CD4-positive, alpha-beta memory T cell (primary cell): ENCODE data around the gene COBL. TPM values are rescaled to one million over a fixed set of nuclear protein-coding genes. Genes with fewer than 3 reads are reported as not detected.

Experiments
- CTCF ChIA-PET: fragments of 350-600 bp; sonication (Branson Sonifier 250); formaldehyde crosslinking; loops from one replicate; lab custom pipeline; 2021; ENCODE audit warnings: inconsistent platforms; ENCODE audit not compliant: partially characterized antibody; lab: Charles Lee
- POLR2A ChIA-PET: fragments of 350-600 bp; sonication (Branson Sonifier 250); formaldehyde crosslinking; loops from one replicate; lab custom pipeline; 2021; ENCODE audit not compliant: partially characterized antibody; lab: Charles Lee
- DNase-seq, 5 donors: peaks; one replicate each; pipeline versions ENCODE4 v3.0.0 to v3.0.0-alpha.2; 2020 to 2022; ENCODE audit warnings: mixed read lengths in 1 of 5
- H3K27ac ChIP-seq: one replicate; pipeline ENCODE4 v1.7.0; 2013; ENCODE audit warnings: low read depth, low read length
- H3K27me3 ChIP-seq: 2 replicates; pipeline ENCODE4 v1.7.0; 2013; ENCODE audit warnings: mild to moderate bottlenecking, low read length, moderate library complexity; ENCODE audit not compliant: insufficient read depth
- H3K36me3 ChIP-seq: 2 replicates; pipeline ENCODE4 v1.7.0; 2013; ENCODE audit warnings: mild to moderate bottlenecking, low read length, moderate library complexity; ENCODE audit not compliant: insufficient read depth
- H3K4me1 ChIP-seq: 2 replicates; pipeline ENCODE4 v1.7.0; 2013; ENCODE audit warnings: mild to moderate bottlenecking, low read length, moderate library complexity; ENCODE audit not compliant: insufficient read depth
- H3K4me3 ChIP-seq, 2 donors: one replicate each; pipeline ENCODE4 v1.7.0; 2013; ENCODE audit warnings: low read length in 2 of 2, mild to moderate bottlenecking in 1 of 2
- H3K9me3 ChIP-seq, 2 donors: one replicate each; pipeline ENCODE4 v1.7.0; 2013; ENCODE audit warnings: low read length in 2 of 2, control low read depth in 1 of 2; ENCODE audit not compliant: control insufficient read depth in 1 of 2
- H3K27ac Mint-ChIP-seq, 7 donors: one replicate each; pipeline ENCODE4 v1.8.0; 2020 to 2021; ENCODE audit warnings: mixed read lengths in 7 of 7, mild to moderate bottlenecking in 6 of 7, inconsistent platforms in 3 of 7, moderate library complexity in 3 of 7
- H3K27me3 Mint-ChIP-seq, 2 donors: one replicate each; pipeline ENCODE4 v1.8.0; 2020 to 2021; ENCODE audit warnings: mixed read lengths in 2 of 2
- H3K36me3 Mint-ChIP-seq, 2 donors: one replicate each; pipeline ENCODE4 v1.8.0; 2020 to 2021; ENCODE audit warnings: mixed read lengths in 2 of 2, inconsistent platforms in 1 of 2, mild to moderate bottlenecking in 1 of 2
- H3K4me1 Mint-ChIP-seq, 4 donors: one replicate each; pipeline ENCODE4 v1.8.0; 2020 to 2021; ENCODE audit warnings: mixed read lengths in 4 of 4, mild to moderate bottlenecking in 1 of 4
- H3K4me3 Mint-ChIP-seq, 8 donors: one replicate each; pipeline ENCODE4 v1.8.0; 2020 to 2021; ENCODE audit warnings: mixed read lengths in 8 of 8, mild to moderate bottlenecking in 7 of 8, moderate library complexity in 6 of 8, inconsistent platforms in 3 of 8
- H3K9me3 Mint-ChIP-seq, 8 donors: one replicate each; pipeline ENCODE4 v1.8.0; 2020 to 2021; ENCODE audit warnings: mixed read lengths in 8 of 8, mild to moderate bottlenecking in 5 of 8, inconsistent platforms in 3 of 8, moderate library complexity in 1 of 8
- intact Hi-C: fragments of 100-400 bp; cut with micrococcal nuclease; formaldehyde crosslinking; loops from one replicate; pipeline ENCODE4 v1.15.1; 2023
- polyA plus RNA-seq, 2 donors: library from polyadenylated mRNA; unstranded; fragments of 300-500 nt; fragmentation: Illumina TruSeq; gene quantifications; one replicate each; pipeline ENCODE4 v1.2.3, GENCODE V29; 2021
- total RNA-seq, 2 experiments: library from RNA; stranded (reverse); gene quantifications; one replicate each; pipeline ENCODE4 v1.2.3, GENCODE V29; 2021

COBL gene
- total and polyA plus RNA-seq, 4 experiments from 2014 or later, result not detected

DNA sequence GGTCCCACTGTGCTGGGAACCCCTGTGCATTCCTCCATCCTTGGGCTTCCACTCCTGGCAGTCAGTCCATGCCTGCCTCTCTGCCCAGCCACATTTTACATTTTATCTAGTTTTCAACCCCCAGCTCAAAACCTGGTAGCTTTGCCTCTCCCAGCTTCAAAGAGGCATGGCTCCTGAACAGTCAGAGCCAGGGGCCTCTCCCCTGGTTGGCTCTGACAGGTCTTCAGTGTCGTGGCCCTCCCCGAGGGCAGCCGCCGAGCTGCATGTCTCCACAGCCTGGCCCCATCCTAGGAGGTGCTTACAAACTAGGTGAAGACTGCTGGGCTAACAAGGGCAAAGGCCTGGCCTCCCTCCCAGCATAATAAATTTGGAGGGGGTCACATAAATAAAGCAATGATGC is 14.8 kb downstream of the COBL start:
- DNase-seq, result no peak
- Histone ChIP-seq H3K9me3 (no peaks in the 10 kb centered on the region), H3K4me1 (no peaks in the 10 kb centered on the region), H3K36me3 (no peaks in the 10 kb centered on the region), H3K27me3 (no peaks in the 10 kb centered on the region), H3K4me3 (no peak overlapping the region), H3K27ac (no peak overlapping the region)
- H3K36me3 Mint-ChIP-seq, result no peaks in the 10 kb centered on the region
- H3K9me3 Mint-ChIP-seq, result peaks cover 0 to 2% (median 0%) of the 10 kb centered on the region in 8 donors
- no peaks in the 10 kb centered on the region for H3K4me1 Mint-ChIP-seq
- H3K27ac Mint-ChIP-seq, result no peak overlapping the region
- H3K27me3 Mint-ChIP-seq, result peaks cover 0 to 3% of the 10 kb centered on the region in 2 donors
- H3K4me3 Mint-ChIP-seq, result no peak overlapping the region
- CTCF ChIA-PET, result no interaction called here
- intact Hi-C loops, result no loop called here
- POLR2A ChIA-PET, result no interaction called here

- no peak for DNase-seq
- H3K36me3 Mint-ChIP-seq, result no peaks in the 10 kb centered on the region
- H3K4me3 ChIP-seq, result no peak overlapping the region
- H3K27ac Mint-ChIP-seq, result no peak overlapping the region
- CTCF ChIA-PET, result no interaction called here
- peaks cover 0 to 2% (median 0%) of the 10 kb centered on the region in 8 donors for H3K9me3 Mint-ChIP-seq
- H3K9me3 ChIP-seq, result no peaks in the 10 kb centered on the region
- no peaks in the 10 kb centered on the region for H3K4me1 Mint-ChIP-seq
- no peaks in the 10 kb centered on the region for H3K27me3 ChIP-seq
- H3K36me3 ChIP-seq, result no peaks in the 10 kb centered on the region
- POLR2A ChIA-PET, result no interaction called here
- H3K4me3 Mint-ChIP-seq, result no peak overlapping the region
- peaks cover 0 to 3% of the 10 kb centered on the region in 2 donors for H3K27me3 Mint-ChIP-seq
- no peaks in the 10 kb centered on the region for H3K4me1 ChIP-seq
- H3K27ac ChIP-seq, result no peak overlapping the region
- intact Hi-C loops, result no loop called here
These were observed 15.6 kb downstream of the COBL start for GRCh38 chr7:51300762-51301674.

GRCh38 chr7:51299391-51300133 is 17.0 kb downstream of the COBL start:
- Histone ChIP-seq H3K4me3 (no peak overlapping the region), H3K4me1 (no peaks in the 10 kb centered on the region), H3K36me3 (no peaks in the 10 kb centered on the region), H3K27me3 (no peaks in the 10 kb centered on the region), H3K9me3 (no peaks in the 10 kb centered on the region), H3K27ac (no peak overlapping the region)
- Mint-ChIP-seq H3K9me3 (peaks cover 0 to 2% (median 0%) of the 10 kb centered on the region in 8 donors), H3K36me3 (no peaks in the 10 kb centered on the region), H3K27ac (peak overlapping the region in 1 of 7 donors; percentile 42), H3K4me1 (no peaks in the 10 kb centered on the region), H3K4me3 (no peak overlapping the region), H3K27me3 (peaks cover 0 to 3% of the 10 kb centered on the region in 2 donors)
- no peak for DNase-seq
- ChIA-PET POLR2A (no interaction called here), CTCF (interaction anchor here (1.5 kb wide), 1 partner anchor 10 kb away, joined by 3 read pairs; no protein-coding TSS in a partner anchor)
- intact Hi-C loops, result no loop called here

DNA sequence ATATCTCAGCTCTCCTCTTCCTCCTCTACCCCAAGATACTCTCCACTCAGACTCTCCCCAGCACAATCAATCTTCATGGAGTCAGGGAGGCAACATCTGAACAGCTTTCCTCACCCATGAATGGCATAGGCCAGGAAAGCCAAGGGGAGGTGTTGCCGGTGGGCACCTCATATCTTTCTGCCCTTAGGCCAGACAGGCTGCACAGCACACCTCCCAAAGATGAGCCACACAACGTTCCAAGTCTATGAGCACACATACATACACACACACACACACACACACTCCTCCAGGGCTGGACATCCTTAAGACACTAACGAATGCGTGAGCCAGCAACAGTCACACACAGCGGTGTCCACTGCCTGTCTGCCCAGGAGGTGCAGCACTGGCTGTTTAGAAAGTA is 17.7 kb downstream of the COBL start:
- Mint-ChIP-seq H3K4me3 (no peak overlapping the region), H3K36me3 (no peaks in the 10 kb centered on the region), H3K27ac (no peak overlapping the region), H3K4me1 (no peaks in the 10 kb centered on the region), H3K27me3 (peaks cover 0 to 3% of the 10 kb centered on the region in 2 donors), H3K9me3 (peaks cover 0 to 2% (median 0%) of the 10 kb centered on the region in 8 donors)
- Histone ChIP-seq H3K27ac (no peak overlapping the region), H3K4me3 (no peak overlapping the region), H3K9me3 (no peaks in the 10 kb centered on the region), H3K27me3 (no peaks in the 10 kb centered on the region), H3K4me1 (no peaks in the 10 kb centered on the region), H3K36me3 (no peaks in the 10 kb centered on the region)
- intact Hi-C loops, result no loop called here
- ChIA-PET CTCF (interaction anchor here (1.5 kb wide), 1 partner anchor 11 kb away, joined by 3 read pairs; no protein-coding TSS in a partner anchor), POLR2A (no interaction called here)
- DNase-seq, result no peak

- no peaks in the 10 kb centered on the region for H3K36me3 ChIP-seq
- Mint-ChIP-seq H3K4me1 (no peaks in the 10 kb centered on the region), H3K4me3 (no peak overlapping the region), H3K27me3 (peaks cover 0 to 3% of the 10 kb centered on the region in 2 donors), H3K9me3 (peaks cover 0 to 2% (median 0%) of the 10 kb centered on the region in 8 donors), H3K27ac (no peak overlapping the region), H3K36me3 (no peaks in the 10 kb centered on the region)
- H3K27ac ChIP-seq, result no peak overlapping the region
- CTCF ChIA-PET, result no interaction called here
- no peaks in the 10 kb centered on the region for H3K9me3 ChIP-seq
- intact Hi-C loops, result no loop called here
- POLR2A ChIA-PET, result no interaction called here
- H3K4me1 ChIP-seq, result no peaks in the 10 kb centered on the region
- H3K4me3 ChIP-seq, result no peak overlapping the region
- H3K27me3 ChIP-seq, result no peaks in the 10 kb centered on the region
- DNase-seq, result no peak
These were observed 18.6 kb downstream of the COBL start for GRCh38 chr7:51297986-51298385.

DNA sequence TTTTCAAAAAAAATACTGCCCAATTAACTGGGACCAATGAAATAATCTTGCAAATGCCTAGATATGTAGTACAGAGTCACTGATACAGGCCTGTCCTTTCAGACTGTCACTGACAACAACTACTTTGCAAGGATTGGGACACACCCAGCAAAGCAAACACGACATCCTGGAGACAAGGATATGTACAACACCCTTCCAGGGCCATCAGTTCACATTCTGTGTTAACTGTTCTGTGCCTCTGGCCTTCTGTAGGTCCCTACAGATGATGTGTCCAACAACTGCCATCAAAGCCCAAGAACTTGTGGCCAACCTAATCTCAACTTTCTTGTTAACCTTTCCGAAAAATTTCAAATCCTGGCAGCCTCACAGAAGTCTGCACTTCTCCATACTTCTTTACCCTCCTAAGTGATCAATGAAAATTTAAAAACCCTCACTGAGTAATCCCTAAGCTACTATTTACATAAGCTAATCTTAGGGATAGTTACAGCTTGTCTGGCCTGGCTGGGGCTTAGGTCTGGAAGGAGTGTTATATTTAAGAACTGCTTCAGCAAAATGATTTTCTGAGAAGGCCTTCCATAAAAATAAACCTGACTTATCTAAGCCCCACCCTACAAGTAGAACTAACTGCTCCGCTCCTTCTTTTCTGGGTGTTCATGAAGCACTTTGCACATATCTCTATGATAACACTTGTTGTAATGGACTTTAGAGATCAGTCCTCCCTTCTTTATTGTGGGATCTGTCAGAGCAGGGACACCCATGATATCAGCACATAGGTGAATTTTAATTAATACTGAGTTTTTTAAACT is 21.0 kb downstream of the COBL start:
- H3K36me3 ChIP-seq, result no peaks in the 10 kb centered on the region
- Mint-ChIP-seq H3K4me3 (no peak overlapping the region), H3K9me3 (peaks cover 0 to 1% (median 0%) of the 10 kb centered on the region in 8 donors), H3K36me3 (no peaks in the 10 kb centered on the region), H3K4me1 (no peaks in the 10 kb centered on the region), H3K27me3 (peaks cover 0 to 1% of the 10 kb centered on the region in 2 donors), H3K27ac (no peak overlapping the region)
- H3K27me3 ChIP-seq, result no peaks in the 10 kb centered on the region
- intact Hi-C loops, result no loop called here
- H3K9me3 ChIP-seq, result no peaks in the 10 kb centered on the region
- DNase-seq, result no peak
- no peak overlapping the region for H3K27ac ChIP-seq
- CTCF ChIA-PET, result no interaction called here
- H3K4me3 ChIP-seq, result no peak overlapping the region
- POLR2A ChIA-PET, result no interaction called here
- H3K4me1 ChIP-seq, result no peaks in the 10 kb centered on the region
